ENCODE measurements around the gene HLA-DPA1.

Gene HLA-DPA1

DNA sequence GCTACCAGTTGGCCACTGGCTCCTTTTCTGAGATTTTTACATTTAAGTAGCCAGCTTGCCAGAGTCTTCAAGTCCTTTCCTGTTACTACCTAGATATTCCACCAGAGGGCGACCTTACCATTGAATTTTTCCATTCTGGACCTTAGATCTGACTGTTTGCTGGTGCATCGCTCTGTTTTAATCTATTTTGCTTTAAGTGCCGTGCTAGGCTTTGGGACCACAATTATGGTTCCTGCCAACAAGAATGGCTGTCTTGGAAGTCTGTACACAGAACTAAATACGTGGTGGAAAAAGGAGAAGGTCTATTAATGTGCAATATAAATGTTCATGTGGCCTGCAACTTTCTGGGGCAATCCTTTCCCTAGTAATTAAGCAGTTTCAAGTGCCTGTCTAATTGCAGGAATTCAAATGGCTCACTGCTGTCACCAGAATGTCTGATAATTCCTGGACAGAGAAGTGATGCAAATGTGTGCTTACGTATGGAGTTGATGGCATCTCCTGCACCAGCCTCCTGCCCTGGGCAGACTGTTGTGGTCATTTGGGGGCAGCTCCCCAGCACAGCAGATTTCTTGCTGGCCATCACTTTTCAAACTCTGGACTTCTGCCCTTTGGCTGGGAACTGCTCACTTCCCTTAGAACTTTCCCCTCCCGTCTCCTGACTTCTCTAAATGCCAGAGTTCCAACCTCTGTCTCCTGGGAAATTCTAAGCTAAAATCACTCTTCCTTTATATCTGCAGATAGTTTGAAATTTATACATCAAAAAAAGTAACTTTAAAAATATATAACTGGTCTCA is 58.4 kb downstream of the HLA-DPA1 start:
- peak; percentile 74 for DNase-seq

Data from fibroblast of skin of right quadriceps (primary cell).